Upper lobe of left lung (tissue), 4 donors: ENCODE results near the gene DGKZ.

Experiments used
- EP300 ChIP-seq, 4 donors: sonication (generic); formaldehyde crosslinking; IDR thresholded peaks; one replicate each; pipeline ENCODE4 v1.5.1; 2017; ENCODE audit warnings: antibody characterized with exemption in 4 of 4, control low read depth in 2 of 4
- POLR2AphosphoS5 ChIP-seq, 2 donors: sonication (generic); formaldehyde crosslinking; IDR thresholded peaks; one replicate each; pipeline ENCODE4 v1.5.1; 2017; ENCODE audit warnings: antibody characterized with exemption in 2 of 2
- TF ChIP-seq, protein P1 (sequence below), 6 experiments: fragments of 450-650 bp in 4 of 6; fragments of 200-600 bp in 2 of 6; sonication (generic) in 2 of 6; IDR thresholded peaks; one replicate each; pipeline ENCODE4 v1.5.1; 2016 to 2019; ENCODE audit warnings: antibody characterized with exemption in 6 of 6

- TF ChIP-seq, protein P1, sequence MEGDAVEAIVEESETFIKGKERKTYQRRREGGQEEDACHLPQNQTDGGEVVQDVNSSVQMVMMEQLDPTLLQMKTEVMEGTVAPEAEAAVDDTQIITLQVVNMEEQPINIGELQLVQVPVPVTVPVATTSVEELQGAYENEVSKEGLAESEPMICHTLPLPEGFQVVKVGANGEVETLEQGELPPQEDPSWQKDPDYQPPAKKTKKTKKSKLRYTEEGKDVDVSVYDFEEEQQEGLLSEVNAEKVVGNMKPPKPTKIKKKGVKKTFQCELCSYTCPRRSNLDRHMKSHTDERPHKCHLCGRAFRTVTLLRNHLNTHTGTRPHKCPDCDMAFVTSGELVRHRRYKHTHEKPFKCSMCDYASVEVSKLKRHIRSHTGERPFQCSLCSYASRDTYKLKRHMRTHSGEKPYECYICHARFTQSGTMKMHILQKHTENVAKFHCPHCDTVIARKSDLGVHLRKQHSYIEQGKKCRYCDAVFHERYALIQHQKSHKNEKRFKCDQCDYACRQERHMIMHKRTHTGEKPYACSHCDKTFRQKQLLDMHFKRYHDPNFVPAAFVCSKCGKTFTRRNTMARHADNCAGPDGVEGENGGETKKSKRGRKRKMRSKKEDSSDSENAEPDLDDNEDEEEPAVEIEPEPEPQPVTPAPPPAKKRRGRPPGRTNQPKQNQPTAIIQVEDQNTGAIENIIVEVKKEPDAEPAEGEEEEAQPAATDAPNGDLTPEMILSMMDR (IDR thresholded peaks at IDR 0.05) = no peak
- no peak for TF ChIP-seq POLR2AphosphoS5 (IDR thresholded peaks at IDR 0.05)
- no peak for TF ChIP-seq EP300 (IDR thresholded peaks at IDR 0.05)
These were observed 45.4 kb downstream of the DGKZ start for GRCh38 chr11:46392421-46393230.
